GM06990 (cell line): ENCODE measurements around the gene MARK4.

Experiments used
- DNase-seq: peaks from one replicate; pipeline ENCODE4 v3.0.0-alpha.2; 2011; ENCODE audit not compliant: insufficient read length; ENCODE audit errors: extremely low read depth
- H3K27me3 ChIP-seq: replicated peaks from 2 replicates; pipeline ENCODE4 v1.6.0; 2011; ENCODE audit warnings: low read length; ENCODE audit not compliant: control insufficient read depth, insufficient read depth
- H3K36me3 ChIP-seq: 2 replicates; pipeline ENCODE4 v1.5.1; 2011; ENCODE audit warnings: low read length; ENCODE audit not compliant: control insufficient read depth, insufficient read depth
- H3K4me3 ChIP-seq: replicated peaks from 2 replicates; pipeline ENCODE4 v1.5.1; 2011; ENCODE audit warnings: low read depth, mild to moderate bottlenecking, control low read depth, low read length
- CTCF ChIP-seq: IDR thresholded peaks from 2 replicates; pipeline ENCODE4 v1.5.1; 2011; ENCODE audit warnings: low read length, control low read depth, mild to moderate bottlenecking, inconsistent platforms; ENCODE audit not compliant: insufficient read depth, poor library complexity, severe bottlenecking

MARK4 gene

GRCh38 chr19:45349430-45349941 lies 98.4 kb downstream of the MARK4 start:
- no peak for DNase-seq
- no peaks in the 10 kb centered on the region for H3K27me3 ChIP-seq
- no peak for TF ChIP-seq CTCF
- no peak overlapping the region for H3K4me3 ChIP-seq
- peaks cover 20% of the 10 kb centered on the region for H3K36me3 ChIP-seq

GRCh38 chr19:45350477-45351058 lies 99.5 kb downstream of the MARK4 start:
- Histone ChIP-seq H3K36me3 (peaks cover 27% of the 10 kb centered on the region), H3K27me3 (no peaks in the 10 kb centered on the region), H3K4me3 (no peak overlapping the region)
- no peak for TF ChIP-seq CTCF
- DNase-seq, result no peak

GRCh38 chr19:45351401-45351952 lies 100.4 kb downstream of the MARK4 start:
- no peak for TF ChIP-seq CTCF
- Histone ChIP-seq H3K4me3 (no peak overlapping the region), H3K36me3 (peaks cover 30% of the 10 kb centered on the region), H3K27me3 (no peaks in the 10 kb centered on the region)
- no peak for DNase-seq

GRCh38 chr19:45352062-45352461 lies 101.0 kb downstream of the MARK4 start:
- Histone ChIP-seq H3K27me3 (no peaks in the 10 kb centered on the region), H3K4me3 (no peak overlapping the region), H3K36me3 (peaks cover 34% of the 10 kb centered on the region)
- no peak for TF ChIP-seq CTCF
- no peak for DNase-seq

- TF ChIP-seq CTCF, result no peak
- no peaks in the 10 kb centered on the region for H3K27me3 ChIP-seq
- H3K36me3 ChIP-seq, result peaks cover 36% of the 10 kb centered on the region
- no peak for DNase-seq
- no peak overlapping the region for H3K4me3 ChIP-seq
These were observed 101.4 kb downstream of the MARK4 start for GRCh38 chr19:45352471-45352870.
